Measurements from ENCODE around the gene PLXDC2. TPM values are rescaled to one million over a fixed set of nuclear protein-coding genes. Genes with fewer than 3 reads are reported as not detected.

Gene PLXDC2
- total RNA-seq, 1 experiment from 2014 or later, result 0.21 TPM

GRCh38 chr10:19857876-19858275 is 41.6 kb downstream of the PLXDC2 start:
- intact Hi-C loops (cut with micrococcal nuclease; ENCODE audit: unreplicated experiment) (no loop called here), in situ Hi-C loops (cut with HindIII; ENCODE audit: low pct_unique_long_range_greater_than_20kb, low sequenced_read_pairs) (no loop called here)
- Histone ChIP-seq H3K36me3 (ENCODE audit: control insufficient read depth, insufficient read depth, low read length) (no peaks in the 10 kb centered on the region), H3K4me1 (ENCODE audit: control insufficient read depth, insufficient read depth, low read length) (no peaks in the 10 kb centered on the region), H3K27ac (ENCODE audit: low read length) (no peak overlapping the region), H3K27me3 (ENCODE audit: control insufficient read depth, insufficient read depth, low read length) (no peaks in the 10 kb centered on the region), H3K4me3 (ENCODE audit: low read depth in 2 of 2, low read length in 2 of 2) (no peak overlapping the region), H3K9me3 (ENCODE audit: control insufficient read depth, insufficient read depth, low read depth, low read length) (no peaks in the 10 kb centered on the region)
- BruUV-seq (replicated peaks), result no TSS peak
- ChIA-PET POLR2A (no interaction called here), CTCF (no interaction called here)
- no peak for ATAC-seq
- DNase-seq (ENCODE audit: low read depth, low spot score), result no peak
- TF ChIP-seq POLR2AphosphoS5 (IDR thresholded peaks at IDR 0.05; ENCODE audit: low read depth, low read length) (no peak), CTCF (IDR thresholded peaks at IDR 0.05) (no peak), TCF7L2 (IDR thresholded peaks at IDR 0.05; ENCODE audit: low read depth, low read length) (no peak), REST (IDR thresholded peaks at IDR 0.05; ENCODE audit: insufficient read depth in 1 of 2, low read depth in 2 of 2, low read length in 1 of 2) (no peak), SIN3A (IDR thresholded peaks at IDR 0.05; ENCODE audit: borderline replicate concordance, insufficient read depth, low read depth, low read length) (no peak)

GRCh38 chr10:19860107-19860506 is 43.9 kb downstream of the PLXDC2 start:
- no peak overlapping the region for H3K4me3 ChIP-seq (ENCODE audit: low read depth in 2 of 2, low read length in 2 of 2)
- no peak for DNase-seq (ENCODE audit: low read depth, low spot score)
- H3K27ac ChIP-seq (ENCODE audit: low read length), result no peak overlapping the region
- H3K36me3 ChIP-seq (ENCODE audit: control insufficient read depth, insufficient read depth, low read length), result no peaks in the 10 kb centered on the region
- no peak for ATAC-seq
- no peak for TF ChIP-seq SIN3A (IDR thresholded peaks at IDR 0.05; ENCODE audit: borderline replicate concordance, insufficient read depth, low read depth, low read length)
- no peak for TF ChIP-seq POLR2AphosphoS5 (IDR thresholded peaks at IDR 0.05; ENCODE audit: low read depth, low read length)
- no peak for TF ChIP-seq TCF7L2 (IDR thresholded peaks at IDR 0.05; ENCODE audit: low read depth, low read length)
- TF ChIP-seq REST (IDR thresholded peaks at IDR 0.05; ENCODE audit: insufficient read depth in 1 of 2, low read depth in 2 of 2, low read length in 1 of 2), result no peak
- no peak for TF ChIP-seq CTCF (IDR thresholded peaks at IDR 0.05)
- H3K4me1 ChIP-seq (ENCODE audit: control insufficient read depth, insufficient read depth, low read length), result no peaks in the 10 kb centered on the region
- ChIA-PET CTCF (no interaction called here), POLR2A (no interaction called here)
- intact Hi-C loops (cut with micrococcal nuclease; ENCODE audit: unreplicated experiment) (no loop called here), in situ Hi-C loops (cut with HindIII; ENCODE audit: low pct_unique_long_range_greater_than_20kb, low sequenced_read_pairs) (no loop called here)
- no peaks in the 10 kb centered on the region for H3K9me3 ChIP-seq (ENCODE audit: control insufficient read depth, insufficient read depth, low read depth, low read length)
- BruUV-seq (replicated peaks), result no TSS peak
- no peaks in the 10 kb centered on the region for H3K27me3 ChIP-seq (ENCODE audit: control insufficient read depth, insufficient read depth, low read length)

Data from Panc1 (cell line).